GM13977 (cell line): Measurements from ENCODE around the gene RPS6KA1.
A peak's percentile ranks its signal among the peaks of the same experiment; 100 is the strongest.

Experiments used
- DNase-seq: peaks from one replicate; pipeline ENCODE4 v3.0.0; 2012; ENCODE audit warnings: low spot score
- in situ Hi-C: fragments of 300-500 bp; cut with MboI; formaldehyde crosslinking; loops from one replicate; pipeline ENCODE4 v1.12.0; 2022; ENCODE audit warnings: low sequenced_read_pairs, low pct_unique_long_range_greater_than_20kb, mixed read lengths, inconsistent platforms; ENCODE audit not compliant: unreplicated experiment
- TF ChIP-seq, protein P1 (sequence below): IDR thresholded peaks from 2 replicates; pipeline ENCODE4 v1.5.1; 2012; ENCODE audit warnings: mild to moderate bottlenecking, control low read depth; ENCODE audit not compliant: insufficient read depth; ENCODE audit errors: extremely low read depth, missing control alignments

RPS6KA1 gene

DNA sequence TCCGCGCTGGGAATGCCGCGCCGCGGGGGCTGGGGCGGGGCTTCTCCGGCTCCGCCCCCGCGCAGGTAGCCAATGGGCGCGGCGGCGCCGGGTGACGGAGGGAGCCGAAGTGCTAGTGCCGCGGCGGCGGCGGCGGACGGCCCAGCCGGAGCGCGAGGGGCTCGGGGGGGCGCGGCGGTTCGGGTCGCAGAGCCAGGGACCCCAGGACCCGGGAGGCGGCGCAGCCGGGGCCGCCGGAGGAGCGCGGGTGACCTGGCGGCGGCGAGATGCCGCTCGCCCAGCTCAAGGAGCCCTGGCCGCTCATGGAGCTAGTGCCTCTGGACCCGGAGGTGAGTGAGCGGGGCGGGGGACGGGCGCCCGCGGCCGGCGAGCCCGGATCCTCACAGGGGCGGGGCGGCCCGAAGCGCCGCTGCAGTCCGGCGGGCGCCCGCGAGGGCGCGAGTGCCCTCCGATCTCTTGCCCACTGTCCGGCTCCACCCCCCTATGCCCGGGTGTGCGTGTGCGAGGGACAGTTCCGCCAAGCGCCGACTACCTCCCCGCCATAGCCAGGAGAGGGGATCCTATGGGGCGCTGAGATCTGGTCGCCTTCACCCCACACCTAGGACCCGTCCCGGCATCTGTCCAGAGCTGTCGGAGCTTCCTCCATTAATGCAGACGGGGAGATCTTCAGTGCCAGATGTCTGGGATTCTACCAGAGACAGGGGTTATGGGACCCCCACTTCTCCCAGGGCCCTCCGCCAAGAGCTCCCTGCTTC lies at the start of gene RPS6KA1:
Gene RPS6KA1, plus strand, starts transcription at position 107 of the 755 bp plus-strand sequence. Its CDS starts 160 bp downstream, at position 267.
- DNase-seq, result peak; percentile 95
- TF ChIP-seq, protein P1, sequence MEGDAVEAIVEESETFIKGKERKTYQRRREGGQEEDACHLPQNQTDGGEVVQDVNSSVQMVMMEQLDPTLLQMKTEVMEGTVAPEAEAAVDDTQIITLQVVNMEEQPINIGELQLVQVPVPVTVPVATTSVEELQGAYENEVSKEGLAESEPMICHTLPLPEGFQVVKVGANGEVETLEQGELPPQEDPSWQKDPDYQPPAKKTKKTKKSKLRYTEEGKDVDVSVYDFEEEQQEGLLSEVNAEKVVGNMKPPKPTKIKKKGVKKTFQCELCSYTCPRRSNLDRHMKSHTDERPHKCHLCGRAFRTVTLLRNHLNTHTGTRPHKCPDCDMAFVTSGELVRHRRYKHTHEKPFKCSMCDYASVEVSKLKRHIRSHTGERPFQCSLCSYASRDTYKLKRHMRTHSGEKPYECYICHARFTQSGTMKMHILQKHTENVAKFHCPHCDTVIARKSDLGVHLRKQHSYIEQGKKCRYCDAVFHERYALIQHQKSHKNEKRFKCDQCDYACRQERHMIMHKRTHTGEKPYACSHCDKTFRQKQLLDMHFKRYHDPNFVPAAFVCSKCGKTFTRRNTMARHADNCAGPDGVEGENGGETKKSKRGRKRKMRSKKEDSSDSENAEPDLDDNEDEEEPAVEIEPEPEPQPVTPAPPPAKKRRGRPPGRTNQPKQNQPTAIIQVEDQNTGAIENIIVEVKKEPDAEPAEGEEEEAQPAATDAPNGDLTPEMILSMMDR, result no peak
- in situ Hi-C loops, result no loop called here

DNA sequence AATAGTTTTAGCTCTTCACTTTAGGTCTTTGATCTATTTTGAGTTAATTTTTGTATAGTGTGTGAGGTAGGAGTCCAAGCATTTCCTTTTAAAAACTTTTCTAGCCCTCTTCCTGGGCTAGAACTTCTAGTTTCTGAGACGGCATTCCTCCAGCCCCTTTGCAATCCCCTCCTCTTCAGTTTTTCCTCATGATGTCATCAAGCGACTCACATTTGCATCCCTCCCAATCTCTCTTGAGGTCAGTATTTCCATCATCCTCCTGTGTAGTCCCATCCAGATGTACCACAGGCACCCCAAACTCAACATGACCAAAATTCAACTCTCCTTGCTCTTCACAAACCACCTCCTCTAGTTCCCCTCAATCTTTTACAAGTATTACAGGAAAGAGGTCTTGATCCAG lies 46.6 kb upstream of the RPS6KA1 start:
- no peak for DNase-seq
- in situ Hi-C loops, result no loop called here
- TF ChIP-seq, protein P1, result no peak

DNA sequence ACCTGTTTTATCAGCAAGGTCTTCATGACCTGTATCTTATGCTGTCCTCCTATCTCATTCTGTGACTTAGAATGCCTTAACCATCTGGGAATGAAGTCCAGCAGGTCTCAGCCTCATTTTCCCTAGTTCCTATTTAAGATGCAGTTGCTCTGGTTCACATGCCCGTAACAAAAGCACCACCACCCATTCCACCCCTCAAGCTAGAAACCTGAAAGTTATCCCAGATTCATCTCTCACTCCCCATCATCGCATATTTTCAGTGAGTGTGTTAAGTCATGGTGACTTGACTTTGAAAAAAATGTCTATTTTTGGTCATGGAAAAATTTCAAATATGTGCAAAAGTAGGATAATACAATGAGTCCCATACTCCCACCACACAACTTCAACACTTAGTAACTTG lies 45.6 kb upstream of the RPS6KA1 start:
- TF ChIP-seq, protein P1, result no peak
- DNase-seq, result no peak
- in situ Hi-C loops, result no loop called here

DNA sequence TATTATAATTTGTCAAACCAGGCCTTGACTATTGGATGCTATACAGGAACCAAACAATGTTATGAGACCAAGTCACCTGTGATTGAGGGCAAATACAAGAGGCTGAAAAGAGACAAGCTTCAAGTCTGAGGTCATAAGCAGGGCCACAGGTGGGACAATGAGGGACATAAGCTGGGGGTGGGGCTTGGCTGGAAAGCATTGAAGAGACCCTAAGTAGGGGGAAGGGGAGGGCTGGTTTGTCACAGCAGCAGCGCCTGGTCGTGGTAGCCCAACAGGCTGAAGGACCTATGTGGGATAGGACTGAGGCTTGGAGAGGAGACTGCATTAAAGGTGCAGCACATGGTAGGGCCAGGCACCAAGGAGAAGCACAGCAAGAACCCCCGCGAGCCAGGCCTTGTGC lies 39.4 kb upstream of the RPS6KA1 start:
- TF ChIP-seq, protein P1, result no peak
- DNase-seq, result no peak
- in situ Hi-C loops, result no loop called here

DNA sequence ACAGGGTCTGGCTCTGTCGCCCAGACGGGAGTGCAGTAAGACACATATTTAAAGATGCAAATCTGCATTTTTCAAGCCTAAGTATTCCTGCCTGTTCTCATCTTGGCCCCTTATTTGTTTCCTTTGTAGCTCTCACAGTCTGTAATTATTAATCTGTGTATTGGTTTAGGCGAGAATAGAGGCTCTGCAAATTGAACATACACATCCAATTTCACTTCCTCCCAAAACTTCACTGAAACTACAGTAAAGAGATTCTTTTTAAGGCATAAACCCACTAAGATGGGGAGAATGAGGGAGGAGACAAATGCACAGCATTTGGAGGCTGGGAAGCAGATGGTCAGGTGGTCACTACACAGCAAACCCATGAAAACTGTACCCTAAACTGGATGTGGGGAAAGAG lies 36.3 kb upstream of the RPS6KA1 start:
- TF ChIP-seq, protein P1, result no peak
- DNase-seq, result no peak
- in situ Hi-C loops, result no loop called here

DNA sequence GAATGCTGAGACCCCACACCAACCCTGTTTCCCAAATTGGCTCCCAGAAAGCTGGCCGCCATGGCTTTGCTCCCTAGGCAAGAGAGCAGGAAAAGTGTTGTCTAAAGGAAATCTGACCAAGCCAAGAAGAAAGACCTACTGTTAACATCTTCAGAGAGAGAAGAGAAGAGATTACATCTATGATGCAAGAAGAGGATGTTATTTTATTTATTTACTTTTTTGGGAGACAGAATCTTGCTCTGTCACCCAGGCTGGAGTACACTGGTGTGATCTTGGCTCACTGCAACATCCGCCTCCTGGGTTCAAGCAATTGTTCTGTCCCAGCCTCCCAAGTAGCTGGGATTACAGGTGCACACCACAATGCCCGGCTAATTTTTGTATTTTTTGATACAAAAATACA lies 35.6 kb upstream of the RPS6KA1 start:
- TF ChIP-seq, protein P1, result no peak
- in situ Hi-C loops, result no loop called here
- no peak for DNase-seq
